SU-DHL-6 (cell line): ENCODE measurements around the gene ATP2B1.

Experiments
- CTCF ChIP-seq: fragments of 200-600 bp; sonication (generic); IDR thresholded peaks from one replicate; pipeline ENCODE4 v1.5.1; 2017; ENCODE audit warnings: antibody characterized with exemption, mild to moderate bottlenecking, low read length, moderate library complexity; ENCODE audit not compliant: insufficient read depth, poor library complexity, severe bottlenecking
- EZH2phosphoT487 ChIP-seq: fragments of 200-600 bp; sonication (generic), shearing (Covaris generic); conservative IDR thresholded peaks from 2 replicates; pipeline ENCODE4 v1.6.1; 2018; ENCODE audit warnings: mild to moderate bottlenecking, antibody characterized with exemption, low read length, moderate library complexity, mixed read lengths

GRCh38 chr12:89538897-89539296 lies 169.7 kb downstream of the ATP2B1 start:
- TF ChIP-seq CTCF (no peak), EZH2phosphoT487 (no peak)
